ENCODE data around the gene ORAI2.
A peak's percentile ranks its signal among the peaks of the same experiment; 100 is the strongest.

The ORAI2 gene

GRCh38 chr7:102416406-102416805 lies 17.0 kb upstream of the ORAI2 start:
- DNase-seq: no peak

GRCh38 chr7:102417105-102417504 lies 16.3 kb upstream of the ORAI2 start:
- DNase-seq: no peak

- DNase-seq: no peak
These were observed 14.8 kb upstream of the ORAI2 start for GRCh38 chr7:102418592-102418991.

GRCh38 chr7:102421706-102422240 lies 11.6 kb upstream of the ORAI2 start:
- DNase-seq: no peak

- no peak for DNase-seq
These were observed 9.2 kb upstream of the ORAI2 start for GRCh38 chr7:102424129-102424551.

- DNase-seq: no peak
These were observed 8.6 kb upstream of the ORAI2 start for GRCh38 chr7:102424787-102425218.

GRCh38 chr7:102425639-102426267 lies 7.6 kb upstream of the ORAI2 start:
- DNase-seq: no peak

GRCh38 chr7:102426268-102427018 lies 6.9 kb upstream of the ORAI2 start:
- DNase-seq: no peak

- DNase-seq: no peak
These were observed 6.4 kb upstream of the ORAI2 start for GRCh38 chr7:102427019-102427405.

- no peak for DNase-seq
These were observed 4.1 kb upstream of the ORAI2 start for GRCh38 chr7:102429141-102429899.

GRCh38 chr7:102431617-102432298 lies 1.6 kb upstream of the ORAI2 start:
- DNase-seq: peak; percentile 78

GRCh38 chr7:102432442-102433218 lies 745 bp upstream of the ORAI2 start:
- DNase-seq: no peak

- DNase-seq: no peak
These were observed 688 bp downstream of the ORAI2 start for GRCh38 chr7:102434039-102434486.

- no peak for DNase-seq
These were observed 2.7 kb downstream of the ORAI2 start for GRCh38 chr7:102436118-102436517.

- DNase-seq: no peak
These were observed 6.8 kb downstream of the ORAI2 start for GRCh38 chr7:102439963-102440795.

- no peak for DNase-seq
These were observed 11.7 kb downstream of the ORAI2 start for GRCh38 chr7:102444961-102445673.

- DNase-seq: no peak
These were observed 12.3 kb downstream of the ORAI2 start for GRCh38 chr7:102445674-102446071.

- DNase-seq: no peak
These were observed 13.2 kb downstream of the ORAI2 start for GRCh38 chr7:102446387-102447156.

GRCh38 chr7:102447311-102447710 lies 13.9 kb downstream of the ORAI2 start:
- DNase-seq: no peak

- no peak for DNase-seq
These were observed 15.8 kb downstream of the ORAI2 start for GRCh38 chr7:102449136-102449535.

All from DMS153 (cell line).